Measurements from ENCODE around the gene NAA15.
"Not testable (repeated sequence)": the region's sequence is repeated elsewhere in the genome, so short reads cannot be mapped to it uniquely, and the experiment has no call there.

Gene NAA15

GRCh38 chr4:139301113-139301820 lies at the start of gene NAA15:
Gene NAA15 (plus strand): TSS chr4:139301505. CDS start chr4:139301778, 273 bp downstream.
- peak; percentile 94 to 98 for DNase-seq

- no peak for DNase-seq
Measured at GRCh38 chr4:139253046-139253445, 48.3 kb upstream of the NAA15 start.

- no peak for DNase-seq
Measured at GRCh38 chr4:139253713-139254112, 47.6 kb upstream of the NAA15 start.

GRCh38 chr4:139255581-139255980 lies 45.7 kb upstream of the NAA15 start:
- not testable (repeated sequence) for DNase-seq

- no peak for DNase-seq
Measured at GRCh38 chr4:139256349-139256748, 45.0 kb upstream of the NAA15 start.

GRCh38 chr4:139265654-139266053 lies 35.7 kb upstream of the NAA15 start:
- DNase-seq: no peak

- DNase-seq: no peak
Measured at GRCh38 chr4:139266208-139266582, 35.1 kb upstream of the NAA15 start.

- peak; percentile 45 to 59 for DNase-seq
Measured at GRCh38 chr4:139266583-139267257, 34.6 kb upstream of the NAA15 start.

GRCh38 chr4:139267301-139267700 lies 34.0 kb upstream of the NAA15 start:
- DNase-seq: no peak

GRCh38 chr4:139273835-139274234 lies 27.5 kb upstream of the NAA15 start:
- DNase-seq: no peak

GRCh38 chr4:139274790-139275189 lies 26.5 kb upstream of the NAA15 start:
- DNase-seq: no peak

- DNase-seq: no peak
Measured at GRCh38 chr4:139275281-139275735, 26.0 kb upstream of the NAA15 start.

- DNase-seq: no peak
Measured at GRCh38 chr4:139278485-139278884, 22.8 kb upstream of the NAA15 start.

GRCh38 chr4:139278912-139279759 lies 22.2 kb upstream of the NAA15 start:
- no peak for DNase-seq

GRCh38 chr4:139279760-139280620 lies 21.3 kb upstream of the NAA15 start, which contains the start of gene MGARP:
Gene MGARP (minus strand): TSS chr4:139280225. CDS start chr4:139280158, 67 bp downstream.
- peak in 1 of 2 experiments; percentile 9 for DNase-seq

- no peak for DNase-seq
Measured at GRCh38 chr4:139282065-139282720, 19.1 kb upstream of the NAA15 start.

GRCh38 chr4:139282721-139283075 lies 18.6 kb upstream of the NAA15 start:
- no peak for DNase-seq

- no peak for DNase-seq
Measured at GRCh38 chr4:139286186-139286698, 15.1 kb upstream of the NAA15 start.

- peak; percentile 95 to 100 for DNase-seq
Measured at GRCh38 chr4:139295206-139295941, 5.9 kb upstream of the NAA15 start.

GRCh38 chr4:139295942-139296299 lies 5.4 kb upstream of the NAA15 start:
- no peak for DNase-seq

GRCh38 chr4:139297001-139297410 lies 4.3 kb upstream of the NAA15 start:
- DNase-seq: no peak
